ENCODE results near the gene ADRB1. TPM values are rescaled to one million over a fixed set of nuclear protein-coding genes. Genes with fewer than 3 reads are reported as not detected.

The ADRB1 gene
- 0.76 and 1.0 TPM in 2 replicates for total RNA-seq

DNA sequence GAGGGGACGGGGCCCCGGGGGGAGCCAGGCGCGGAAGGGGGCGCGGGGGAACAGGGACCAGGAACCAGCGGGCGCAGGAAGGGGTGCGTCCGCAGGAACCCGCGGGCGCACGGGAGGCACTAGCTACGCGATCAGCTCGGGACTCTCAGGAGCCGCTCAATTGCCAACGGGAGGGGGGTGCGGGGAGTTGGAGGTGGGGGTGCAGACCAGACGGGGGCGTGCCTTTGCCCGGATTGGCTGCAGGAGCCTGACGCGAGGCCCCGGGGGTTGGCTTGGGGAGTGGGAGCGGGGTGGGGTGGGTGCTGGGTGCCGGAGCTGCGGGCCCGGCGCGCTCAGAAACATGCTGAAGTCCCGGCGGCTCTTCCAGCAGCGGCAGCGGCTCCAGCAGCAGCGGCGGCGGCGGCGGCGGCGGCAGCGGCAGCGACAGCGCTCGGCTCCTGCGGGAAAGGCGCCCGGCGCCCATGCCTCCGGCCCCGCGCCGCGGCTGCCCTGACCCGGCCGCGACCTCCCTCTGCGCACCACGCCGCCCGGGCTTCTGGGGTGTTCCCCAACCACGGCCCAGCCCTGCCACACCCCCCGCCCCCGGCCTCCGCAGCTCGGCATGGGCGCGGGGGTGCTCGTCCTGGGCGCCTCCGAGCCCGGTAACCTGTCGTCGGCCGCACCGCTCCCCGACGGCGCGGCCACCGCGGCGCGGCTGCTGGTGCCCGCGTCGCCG lies at the start of gene ADRB1:
Gene ADRB1, plus strand, starts transcription at position 335 of the 715 bp plus-strand sequence. Its CDS starts 267 bp downstream, at position 602.

Other genes starting within 250 kb of the ADRB1 start
- 3.9 and 5.7 TPM in 2 replicates for gene DCLRE1A, start 189.8 kb upstream of the ADRB1 start, total RNA-seq
- gene NHLRC2, start 189.2 kb upstream of the ADRB1 start, total RNA-seq, result 14.7 and 18.1 TPM in 2 replicates
- gene CCDC186, start 130.3 kb downstream of the ADRB1 start, total RNA-seq, result 7.6 and 11.6 TPM in 2 replicates
- 0.31 and 0.76 TPM in 2 replicates for gene TDRD1, start 135.5 kb downstream of the ADRB1 start, total RNA-seq
- 2.4 and 2.7 TPM in 2 replicates for gene VWA2, start 195.4 kb downstream of the ADRB1 start, total RNA-seq